ENCODE measurements around the gene CHD1L.
"Not testable (repeated sequence)": the region's sequence is repeated elsewhere in the genome, so short reads cannot be mapped to it uniquely, and the experiment has no call there.

CHD1L gene

GRCh38 chr1:147235822-147236221 is 6.7 kb upstream of the CHD1L start:
- DNase-seq, result no peak

GRCh38 chr1:147236448-147236847 is 6.0 kb upstream of the CHD1L start:
- no peak for DNase-seq

DNA sequence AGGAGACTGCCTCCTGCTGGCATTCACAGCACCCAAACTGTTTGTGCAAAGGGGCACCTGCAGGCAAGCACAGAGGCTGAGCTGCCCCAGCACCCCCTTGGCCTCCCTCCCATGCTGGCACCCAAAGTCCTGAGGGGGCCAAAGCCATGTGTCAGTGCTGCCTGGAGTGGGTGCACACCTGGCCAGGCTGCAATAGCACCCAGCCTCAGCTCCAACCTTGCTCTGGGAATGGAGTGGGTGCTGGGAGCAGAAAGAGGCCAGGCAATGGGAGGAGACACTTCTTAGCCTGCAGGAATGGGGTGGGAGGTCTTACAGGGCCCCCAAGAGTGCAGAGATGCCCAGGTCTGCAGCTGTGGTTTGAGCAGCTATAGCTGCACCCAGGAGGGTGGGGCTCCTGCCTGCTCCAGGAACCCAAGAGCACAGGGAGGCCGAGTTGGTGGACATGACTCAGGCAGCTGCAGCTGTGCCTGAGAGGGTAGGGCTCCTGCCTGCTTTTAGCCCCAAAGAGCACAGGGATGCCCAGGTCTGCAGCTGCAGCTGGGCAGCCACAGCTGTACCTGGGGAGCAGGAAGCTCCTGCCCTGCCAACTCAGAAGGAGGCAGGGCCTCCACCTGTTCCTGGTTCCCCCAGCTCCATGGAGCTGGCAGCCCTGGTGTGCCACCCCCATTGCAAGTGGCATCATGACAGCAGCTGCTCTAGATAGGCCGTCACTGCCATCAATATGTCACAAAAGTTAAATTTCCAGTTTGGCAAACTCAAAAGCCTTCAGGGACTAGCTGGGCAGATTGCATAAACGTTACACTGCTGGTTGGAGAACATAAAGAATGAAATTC is 5.3 kb upstream of the CHD1L start:
- no peak for DNase-seq

GRCh38 chr1:147238053-147238902 is 4.2 kb upstream of the CHD1L start:
- DNase-seq, result no peak

DNA sequence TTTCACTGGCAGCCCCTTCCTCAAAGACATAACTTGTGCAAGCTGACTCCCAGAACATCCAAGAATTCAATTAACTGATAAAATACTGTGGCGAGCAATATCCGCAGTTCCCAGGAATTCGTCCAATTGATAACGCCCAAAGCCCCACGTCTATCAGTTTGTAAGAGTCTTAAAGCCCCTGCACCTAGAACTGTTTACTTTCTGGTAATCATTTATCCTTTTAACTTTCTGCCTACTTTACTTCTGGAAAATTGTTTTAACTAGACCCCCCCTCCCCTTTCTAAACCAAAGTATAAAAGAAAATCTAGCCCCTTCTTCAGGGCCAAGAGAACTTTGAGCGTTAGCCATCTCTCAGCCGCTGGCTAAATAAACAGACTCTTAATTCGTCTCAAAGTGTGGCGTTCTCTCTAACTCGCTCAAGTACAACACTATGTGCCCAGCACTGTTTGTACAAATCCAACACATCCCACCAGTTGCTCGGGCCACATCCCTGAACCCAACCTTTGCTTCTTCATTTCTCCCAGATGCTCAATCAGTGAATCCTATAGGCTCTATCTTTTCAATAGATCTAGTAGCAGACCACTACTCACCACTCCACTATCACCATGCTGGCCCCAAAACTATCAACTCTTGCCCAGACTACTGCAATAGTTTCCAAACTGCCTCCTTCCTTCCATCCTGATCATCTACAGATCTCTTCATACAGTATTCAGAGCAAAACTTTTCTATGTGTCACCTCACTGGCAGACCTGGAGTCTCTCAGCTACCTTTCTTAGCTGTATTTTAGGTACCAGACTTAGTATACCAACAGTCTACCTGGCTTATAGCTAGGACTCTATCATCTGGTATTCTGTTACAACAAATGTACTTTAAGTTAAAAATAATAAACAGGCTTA is 3.3 kb upstream of the CHD1L start:
- DNase-seq, result no peak

GRCh38 chr1:147240131-147240721 is 2.3 kb upstream of the CHD1L start:
- DNase-seq, result not testable (repeated sequence)

DNA sequence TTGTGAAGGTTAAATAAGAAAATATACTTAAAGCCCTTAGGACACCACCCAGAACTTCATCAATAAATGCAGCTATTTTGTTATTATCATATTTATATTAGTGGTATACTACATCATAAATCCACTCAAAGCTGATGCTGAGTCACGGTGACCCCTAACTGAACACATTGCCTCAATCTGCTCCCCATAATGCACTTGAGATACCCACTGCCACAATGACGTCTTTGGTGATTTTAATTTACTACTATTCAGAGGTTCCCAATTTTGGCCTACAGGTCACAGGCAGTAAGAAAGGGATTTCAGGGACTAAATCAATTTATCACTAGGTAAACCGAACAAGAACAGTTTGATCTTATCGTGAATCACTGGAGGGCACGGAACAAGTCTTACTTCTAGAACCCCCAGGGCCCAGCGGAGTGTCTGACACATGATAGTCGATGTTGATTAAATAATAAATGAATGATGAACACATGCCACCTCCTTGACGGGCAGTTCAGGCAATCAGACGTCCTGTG is 493 bp upstream of the CHD1L start:
- no peak for DNase-seq

DNA sequence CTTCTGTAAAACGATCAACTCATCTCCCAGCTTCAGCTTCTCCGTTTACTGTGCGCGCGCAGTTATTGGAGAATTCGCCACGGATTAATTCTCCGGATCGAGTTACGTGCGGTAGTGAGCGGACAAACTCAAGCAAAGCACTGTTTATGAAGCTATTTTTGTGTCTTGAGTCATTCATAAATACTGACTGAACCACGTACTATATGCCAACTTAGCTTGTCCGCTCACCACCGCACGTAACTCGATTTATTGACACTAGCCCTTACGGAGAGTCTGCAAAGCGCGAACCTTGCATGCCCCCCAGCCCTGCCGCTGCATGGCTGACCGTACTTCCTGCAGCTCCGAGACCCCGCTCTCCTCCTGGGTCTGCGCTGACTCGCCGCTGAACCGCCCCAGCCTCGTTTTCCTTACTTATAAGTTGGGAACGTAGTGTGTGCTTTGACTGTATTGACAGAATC is 773 bp downstream of the CHD1L start:
- no peak for DNase-seq

DNA sequence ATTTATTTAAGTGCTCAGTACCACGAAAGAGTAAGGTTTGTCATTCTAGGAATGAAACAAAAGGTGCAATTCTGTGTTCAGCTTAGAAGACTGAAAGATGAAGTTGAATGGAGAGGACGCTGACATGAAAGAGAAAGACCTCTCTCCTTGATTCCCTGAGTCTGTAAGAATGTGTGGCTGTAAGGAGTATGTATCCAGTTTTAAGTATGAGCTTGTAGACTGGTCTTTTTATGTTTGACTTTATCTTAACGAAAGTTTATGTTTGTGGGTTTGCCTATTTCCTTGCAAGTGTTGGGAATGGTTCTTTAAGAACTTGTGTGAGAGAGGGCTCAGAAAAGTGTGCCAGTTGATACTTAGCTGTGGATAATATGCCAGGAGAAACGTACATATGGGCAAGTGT is 1.4 kb downstream of the CHD1L start:
- no peak for DNase-seq

DNA sequence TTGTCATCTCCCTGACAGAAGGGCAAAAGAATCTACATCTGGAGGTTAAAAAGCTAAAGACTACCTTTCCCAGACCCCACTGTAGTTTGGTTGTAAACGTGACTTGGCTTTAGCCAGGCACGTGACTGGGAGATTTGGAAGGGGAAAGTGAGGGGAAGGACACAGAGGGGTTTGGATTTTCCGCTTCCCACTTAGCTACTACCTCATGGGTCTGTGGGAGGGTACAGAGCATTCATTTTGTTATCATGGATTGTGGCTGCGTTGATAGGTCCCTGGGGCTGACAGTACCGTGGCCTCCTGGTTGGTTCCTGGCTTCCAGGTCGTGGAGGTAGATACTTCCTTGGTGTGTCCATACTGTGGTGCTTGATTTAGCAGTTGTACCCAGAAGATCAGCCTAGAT is 2.6 kb downstream of the CHD1L start:
- DNase-seq, result no peak

- DNase-seq, result no peak
Observed at GRCh38 chr1:147245586-147246021, 3.1 kb downstream of the CHD1L start.

DNA sequence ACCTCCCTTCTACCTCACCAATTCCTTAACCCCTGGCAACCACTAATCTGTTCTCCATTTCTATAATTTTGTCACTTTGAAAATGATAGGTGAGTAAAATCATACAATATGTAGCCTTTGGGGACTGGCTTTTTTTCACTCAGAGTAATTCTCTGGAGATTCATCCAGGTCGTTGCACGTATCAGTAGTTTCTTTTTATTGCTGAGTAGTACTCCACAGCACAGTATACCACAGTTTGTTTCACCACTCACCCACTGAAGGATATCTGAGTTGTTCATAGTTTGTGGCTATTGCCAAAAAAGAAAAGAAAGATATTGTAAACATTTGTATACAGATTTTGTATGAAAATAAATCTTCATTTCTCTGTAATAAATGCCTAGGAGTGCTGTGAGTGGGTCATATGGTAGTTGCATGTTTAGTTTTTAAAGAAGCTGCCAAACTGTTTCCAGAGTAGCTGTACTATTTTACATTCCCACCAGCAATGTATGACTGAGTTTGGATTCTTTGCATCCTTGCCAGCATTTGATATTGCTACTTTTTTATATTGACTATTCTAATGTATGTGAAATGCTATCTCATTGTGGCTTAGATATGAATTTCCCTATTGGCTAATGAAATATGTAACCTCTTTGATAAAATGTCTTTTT is 3.7 kb downstream of the CHD1L start:
- no peak for DNase-seq

- DNase-seq, result no peak
Observed at GRCh38 chr1:147246910-147247655, 4.6 kb downstream of the CHD1L start.

DNA sequence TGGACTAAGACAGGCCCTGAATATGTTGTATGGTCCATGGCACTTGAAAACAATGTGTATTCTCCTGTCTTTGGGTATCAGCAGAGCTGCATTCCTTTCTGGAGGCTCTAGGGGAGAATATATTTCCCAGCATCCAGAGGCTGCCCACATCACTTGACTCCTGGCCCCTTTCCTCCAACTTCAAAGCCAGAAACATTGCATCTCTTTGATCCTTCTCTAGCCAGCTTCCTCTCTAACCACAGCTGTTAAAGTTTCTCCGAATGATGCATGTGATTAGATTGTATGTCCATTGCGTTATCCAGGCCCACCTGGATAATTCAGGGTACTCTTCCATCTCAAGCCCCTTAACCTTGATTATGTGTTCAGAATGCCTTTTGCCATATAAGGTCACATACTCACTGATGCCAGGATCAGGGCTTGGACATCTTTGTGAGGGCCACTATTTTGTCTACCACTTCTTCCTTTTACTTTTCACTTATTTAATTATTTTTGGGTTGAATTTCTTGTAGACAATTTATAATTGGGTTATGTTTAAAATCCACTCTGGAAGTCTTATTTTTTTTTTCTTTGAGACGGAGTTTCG is 5.3 kb downstream of the CHD1L start:
- DNase-seq, result no peak

DNA sequence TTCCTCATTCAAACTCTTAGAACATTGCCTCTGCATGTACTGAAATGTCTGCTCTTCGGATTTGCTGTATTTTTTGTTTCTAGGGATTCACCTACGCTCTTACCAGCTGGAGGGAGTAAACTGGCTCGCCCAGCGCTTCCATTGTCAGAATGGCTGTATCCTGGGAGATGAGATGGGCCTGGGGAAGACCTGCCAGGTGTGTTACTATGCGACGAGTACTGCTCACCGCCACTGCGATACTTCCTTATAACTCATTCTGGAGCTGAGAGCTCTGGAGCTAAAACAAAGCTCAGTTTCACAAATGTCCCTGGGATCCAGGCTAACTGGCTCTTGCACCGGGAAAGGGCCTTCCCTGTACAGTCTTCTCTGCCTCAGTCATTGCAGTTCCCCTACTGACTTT is 10.1 kb downstream of the CHD1L start:
- DNase-seq, result no peak

DNA sequence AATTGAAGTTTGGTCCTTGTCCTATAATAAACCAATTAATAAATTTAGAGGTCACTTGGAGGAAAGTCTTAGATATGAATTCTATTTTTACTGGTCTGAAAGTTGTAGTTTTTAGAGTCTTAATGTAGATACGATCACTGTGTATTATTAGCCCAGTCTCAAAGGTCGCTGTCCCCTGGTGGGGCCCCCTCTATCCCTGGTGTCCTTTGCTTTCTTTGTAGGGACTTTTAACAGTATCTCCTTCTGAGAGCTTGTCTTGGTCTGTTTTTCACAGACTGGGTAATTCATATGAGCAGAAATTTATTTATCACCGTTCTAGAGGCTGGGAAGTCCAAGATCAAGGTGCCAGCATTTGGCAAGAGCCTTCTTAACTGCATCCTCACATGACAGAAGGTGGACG is 18.5 kb downstream of the CHD1L start:
- no peak for DNase-seq

DNA sequence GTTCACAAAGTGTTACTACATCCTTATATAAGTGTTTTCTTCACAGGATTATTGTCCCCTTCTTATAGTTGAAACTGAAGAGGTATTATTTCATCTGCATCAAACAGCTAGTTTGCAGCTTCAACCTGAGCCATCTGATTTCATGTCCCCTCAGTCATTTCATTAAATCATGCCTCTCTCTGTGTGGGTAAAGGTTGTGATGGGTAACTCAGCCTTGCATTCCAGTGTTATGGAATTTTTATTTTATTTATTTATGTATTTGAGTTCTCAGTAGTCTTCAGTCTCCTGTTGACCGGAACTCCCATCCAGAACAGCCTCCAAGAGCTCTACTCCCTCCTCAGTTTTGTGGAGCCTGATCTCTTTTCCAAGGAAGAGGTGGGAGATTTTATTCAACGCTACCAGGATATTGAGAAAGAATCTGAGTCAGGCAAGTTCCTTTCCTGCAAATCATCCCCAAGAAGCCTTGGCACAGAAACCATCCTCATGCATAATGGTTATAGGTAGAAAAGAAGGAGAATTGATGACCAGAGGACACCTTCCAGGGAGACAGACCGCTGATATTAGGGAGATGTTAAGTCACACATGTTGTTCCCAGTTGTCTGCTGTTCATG is 21.8 kb downstream of the CHD1L start:
- no peak for DNase-seq

GRCh38 chr1:147266381-147266780 is 23.9 kb downstream of the CHD1L start:
- DNase-seq, result no peak

GRCh38 chr1:147267711-147268110 is 25.2 kb downstream of the CHD1L start:
- DNase-seq, result no peak

- DNase-seq, result no peak
Observed at GRCh38 chr1:147270721-147271120, 28.2 kb downstream of the CHD1L start.
